MM.1S (cell line): Measurements from ENCODE around the gene DYNC1LI1.

Source experiments
- DNase-seq: peaks from one replicate; pipeline ENCODE4 v3.0.0-alpha.2; 2015
- H2AFZ ChIP-seq: fragments of 300-600 bp; sonication (generic); 2 replicates; pipeline ENCODE4 v1.6.0; 2016; ENCODE audit warnings: antibody characterized with exemption, low read length
- H3F3A ChIP-seq: fragments of 300-600 bp; sonication (generic); 2 replicates; pipeline ENCODE4 v1.6.1; 2016; ENCODE audit warnings: mild to moderate bottlenecking, antibody characterized with exemption, low read length, moderate library complexity, mixed read lengths; ENCODE audit not compliant: insufficient read depth
- H3K27ac ChIP-seq: fragments of 300-600 bp; sonication (generic); 2 replicates; pipeline ENCODE4 v1.5.1; 2016; ENCODE audit warnings: mild to moderate bottlenecking, low read length
- H3K27me3 ChIP-seq: fragments of 300-600 bp; sonication (generic); replicated peaks from 2 replicates; pipeline ENCODE4 v1.6.0; 2016; ENCODE audit warnings: low read length; ENCODE audit not compliant: insufficient read depth
- H3K36me3 ChIP-seq: fragments of 300-600 bp; sonication (generic); replicated peaks from 2 replicates; pipeline ENCODE4 v1.6.1; 2016; ENCODE audit warnings: mild to moderate bottlenecking, low read length, mixed read lengths; ENCODE audit not compliant: insufficient read depth
- H3K4me1 ChIP-seq: fragments of 300-600 bp; sonication (generic); 2 replicates; pipeline ENCODE4 v1.6.1; 2016; ENCODE audit warnings: low read length, mixed read lengths
- H3K4me2 ChIP-seq: fragments of 300-600 bp; sonication (generic); 2 replicates; pipeline ENCODE4 v1.6.0; 2016; ENCODE audit warnings: low read depth, low read length
- H3K4me3 ChIP-seq: fragments of 300-600 bp; sonication (generic); 2 replicates; pipeline ENCODE4 v1.5.1; 2016; ENCODE audit warnings: low read length, mixed read lengths
- H3K79me2 ChIP-seq: fragments of 300-600 bp; sonication (generic); 2 replicates; pipeline ENCODE4 v1.6.1; 2016; ENCODE audit warnings: mixed run types, low read length, mixed read lengths
- H3K9ac ChIP-seq: fragments of 300-600 bp; sonication (generic); 2 replicates; pipeline ENCODE4 v1.6.1; 2016; ENCODE audit warnings: low read length, mixed read lengths
- H3K9me2 ChIP-seq: fragments of 300-600 bp; sonication (generic); replicated peaks from 2 replicates; pipeline ENCODE4 v1.6.1; 2016; ENCODE audit warnings: mild to moderate bottlenecking, low read length, mixed read lengths; ENCODE audit not compliant: insufficient read depth
- H3K9me3 ChIP-seq: fragments of 300-600 bp; sonication (generic); replicated peaks from 2 replicates; pipeline ENCODE4 v1.6.1; 2016; ENCODE audit warnings: mild to moderate bottlenecking, low read length, mixed read lengths; ENCODE audit not compliant: insufficient read depth
- H4K20me1 ChIP-seq: fragments of 300-600 bp; sonication (generic); 2 replicates; pipeline ENCODE4 v1.6.1; 2016; ENCODE audit warnings: mild to moderate bottlenecking, low read length, moderate library complexity, mixed read lengths; ENCODE audit not compliant: insufficient read depth
- CTCF ChIP-seq: fragments of 300-600 bp; sonication (generic); IDR thresholded peaks from 2 replicates; pipeline ENCODE4 v1.5.1; 2016; ENCODE audit warnings: antibody characterized with exemption, low read length, mixed read lengths
- EZH2 ChIP-seq: fragments of 300-600 bp; sonication (generic); optimal IDR thresholded peaks from 2 replicates; pipeline ENCODE3; 2017; ENCODE audit warnings: low read depth, mild to moderate bottlenecking, antibody characterized with exemption, low read length, mixed read lengths
- EZH2phosphoT487 ChIP-seq: fragments of 300-600 bp; sonication (generic); IDR thresholded peaks from 2 replicates; pipeline ENCODE4 v1.6.1; 2018; ENCODE audit warnings: antibody characterized with exemption, low read length

Gene DYNC1LI1

DNA sequence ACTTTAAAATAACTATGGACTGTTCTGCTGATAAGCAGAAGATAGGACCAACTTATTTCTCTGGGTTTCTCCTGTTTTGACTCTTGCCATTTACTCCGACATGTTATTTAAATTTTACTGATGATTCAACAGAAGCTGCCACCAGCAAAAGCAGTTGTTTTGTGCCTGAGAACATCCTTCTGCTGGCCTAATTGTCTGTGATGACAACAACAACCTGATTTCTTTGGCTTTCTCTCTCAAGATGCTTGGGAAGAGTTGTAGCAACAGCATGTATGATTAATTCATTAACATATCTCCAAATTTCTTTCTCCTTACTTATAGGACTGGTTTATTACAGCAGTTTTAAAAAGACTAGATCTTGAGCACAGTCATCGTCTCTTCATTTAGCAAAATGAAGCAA lies 36.9 kb upstream of the DYNC1LI1 start:
- TF ChIP-seq EZH2 (no peak), CTCF (no peak), EZH2phosphoT487 (no peak)
- no peak for DNase-seq
- H3K4me2 ChIP-seq = no peak overlapping the region
- no peak overlapping the region for H2AFZ ChIP-seq
- no peaks in the 10 kb centered on the region for H3K4me1 ChIP-seq
- no peak overlapping the region for H3K9ac ChIP-seq
- H4K20me1 ChIP-seq = no peaks in the 10 kb centered on the region
- no peak overlapping the region for H3K27ac ChIP-seq
- H3F3A ChIP-seq = no peaks in the 10 kb centered on the region
- H3K9me2 ChIP-seq = no peaks in the 10 kb centered on the region; the same call in 1 of the 2 replicates
- no peak overlapping the region for H3K4me3 ChIP-seq
- no peaks in the 10 kb centered on the region for H3K79me2 ChIP-seq
- H3K9me3 ChIP-seq = no peaks in the 10 kb centered on the region
- H3K27me3 ChIP-seq = no peaks in the 10 kb centered on the region
- H3K36me3 ChIP-seq = no peaks in the 10 kb centered on the region

GRCh38 chr3:32606960-32607359 lies 36.3 kb upstream of the DYNC1LI1 start:
- no peak overlapping the region for H3K4me2 ChIP-seq
- H3K27me3 ChIP-seq = no peaks in the 10 kb centered on the region
- no peak for DNase-seq
- H3F3A ChIP-seq = no peaks in the 10 kb centered on the region
- no peaks in the 10 kb centered on the region for H3K79me2 ChIP-seq
- no peaks in the 10 kb centered on the region for H3K9me3 ChIP-seq
- H3K27ac ChIP-seq = no peak overlapping the region
- no peak overlapping the region for H2AFZ ChIP-seq
- no peaks in the 10 kb centered on the region; the same call in 1 of the 2 replicates for H3K9me2 ChIP-seq
- H3K9ac ChIP-seq = no peak overlapping the region
- no peak overlapping the region for H3K4me3 ChIP-seq
- H3K4me1 ChIP-seq = no peaks in the 10 kb centered on the region
- no peaks in the 10 kb centered on the region for H3K36me3 ChIP-seq
- no peaks in the 10 kb centered on the region for H4K20me1 ChIP-seq
- TF ChIP-seq CTCF (no peak), EZH2phosphoT487 (no peak), EZH2 (no peak)

DNA sequence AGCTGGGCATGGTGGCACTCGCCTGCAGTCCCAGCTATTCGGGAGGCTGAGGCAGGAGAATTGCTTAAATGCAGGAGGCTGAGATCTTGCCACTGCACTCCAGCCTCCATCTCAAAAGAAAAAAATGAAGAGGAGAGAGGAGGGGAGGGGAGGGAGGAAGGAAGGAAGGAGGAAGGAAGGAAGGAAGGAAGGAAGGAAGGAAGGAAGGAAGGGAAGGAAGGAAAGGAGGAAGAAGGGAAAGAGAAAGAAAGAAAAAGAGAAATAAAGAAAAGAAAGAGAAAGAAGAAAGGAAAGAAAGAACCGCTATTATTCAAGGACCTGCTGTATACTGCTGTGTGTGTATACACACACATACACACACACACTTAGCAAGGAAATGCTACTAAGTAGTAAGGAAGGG lies 35.6 kb upstream of the DYNC1LI1 start:
- H3K4me3 ChIP-seq = no peak overlapping the region
- no peaks in the 10 kb centered on the region for H3K27me3 ChIP-seq
- H4K20me1 ChIP-seq = no peaks in the 10 kb centered on the region
- H3K9me3 ChIP-seq = no peaks in the 10 kb centered on the region
- H3K9me2 ChIP-seq = no peaks in the 10 kb centered on the region; the same call in 1 of the 2 replicates
- H3K4me1 ChIP-seq = no peaks in the 10 kb centered on the region
- no peak overlapping the region for H2AFZ ChIP-seq
- H3K9ac ChIP-seq = no peak overlapping the region
- no peaks in the 10 kb centered on the region for H3K79me2 ChIP-seq
- H3K36me3 ChIP-seq = no peaks in the 10 kb centered on the region
- H3F3A ChIP-seq = no peaks in the 10 kb centered on the region
- no peak overlapping the region for H3K4me2 ChIP-seq
- H3K27ac ChIP-seq = no peak overlapping the region
- no peak for TF ChIP-seq CTCF
- no peak for TF ChIP-seq EZH2
- no peak for TF ChIP-seq EZH2phosphoT487
- no peak for DNase-seq
